ENCODE results near the gene CCDC92B. TPM values are rescaled to one million over a fixed set of nuclear protein-coding genes. Genes with fewer than 3 reads are reported as not detected.
A peak's percentile ranks its signal among the peaks of the same experiment; 100 is the strongest.

CCDC92B gene
- total RNA-seq, 2 donors from 2014 or later, result 0.14 TPM; not detected in 1

GRCh38 chr17:2690165-2691068 is 59.0 kb downstream of the CCDC92B start:
- no peak for DNase-seq (ENCODE audit: low spot score)
- Histone ChIP-seq H3K4me1 (ENCODE audit: control insufficient read depth in 1 of 2, low read depth in 2 of 2) (peaks cover 9 to 20% of the 10 kb centered on the region in 2 donors), H3K27ac (no peak overlapping the region), H3K36me3 (peaks cover 30% of the 10 kb centered on the region), H3K27me3 (replicated peaks; ENCODE audit: insufficient read depth) (no peaks in the 10 kb centered on the region), H3K4me3 (no peak overlapping the region), H3K9me3 (no peaks in the 10 kb centered on the region)
- no peak for ATAC-seq (ENCODE audit: insufficient number of reproducible peaks, low FRiP score, low read depth)
- no peak for TF ChIP-seq CTCF (IDR thresholded peaks at IDR 0.05)

- ATAC-seq (ENCODE audit: insufficient number of reproducible peaks, low FRiP score, low read depth), result no peak
- DNase-seq (ENCODE audit: low spot score), result no peak
- Histone ChIP-seq H3K4me3 (no peak overlapping the region), H3K4me1 (ENCODE audit: control insufficient read depth in 1 of 2, low read depth in 2 of 2) (peaks cover 9 to 20% of the 10 kb centered on the region in 2 donors), H3K36me3 (peaks cover 22% of the 10 kb centered on the region), H3K27me3 (replicated peaks; ENCODE audit: insufficient read depth) (no peaks in the 10 kb centered on the region), H3K27ac (no peak overlapping the region), H3K9me3 (no peaks in the 10 kb centered on the region)
- no peak for TF ChIP-seq CTCF (IDR thresholded peaks at IDR 0.05)
These were observed 59.9 kb downstream of the CCDC92B start for GRCh38 chr17:2689411-2690164.

GRCh38 chr17:2688351-2689342 is 60.8 kb downstream of the CCDC92B start:
- no peaks in the 10 kb centered on the region for H3K27me3 ChIP-seq (replicated peaks; ENCODE audit: insufficient read depth)
- H3K4me1 ChIP-seq (ENCODE audit: control insufficient read depth in 1 of 2, low read depth in 2 of 2), result peaks cover 9 to 20% of the 10 kb centered on the region in 2 donors
- DNase-seq (ENCODE audit: low spot score) (no peak), ATAC-seq (ENCODE audit: insufficient number of reproducible peaks, low FRiP score, low read depth) (no peak)
- peaks cover 17% of the 10 kb centered on the region for H3K36me3 ChIP-seq
- no peak for TF ChIP-seq CTCF (IDR thresholded peaks at IDR 0.05)
- H3K9me3 ChIP-seq, result no peaks in the 10 kb centered on the region
- no peak overlapping the region for H3K27ac ChIP-seq
- H3K4me3 ChIP-seq, result no peak overlapping the region

- Histone ChIP-seq H3K36me3 (peaks cover 14% of the 10 kb centered on the region), H3K4me1 (ENCODE audit: control insufficient read depth in 1 of 2, low read depth in 2 of 2) (peaks cover 9 to 20% of the 10 kb centered on the region in 2 donors), H3K4me3 (no peak overlapping the region), H3K27ac (peak overlapping the region; percentile 40 to 45), H3K9me3 (no peaks in the 10 kb centered on the region), H3K27me3 (replicated peaks; ENCODE audit: insufficient read depth) (no peaks in the 10 kb centered on the region)
- DNase-seq (ENCODE audit: low spot score) (no peak), ATAC-seq (ENCODE audit: insufficient number of reproducible peaks, low FRiP score, low read depth) (no peak)
- no peak for TF ChIP-seq CTCF (IDR thresholded peaks at IDR 0.05)
These were observed 62.4 kb downstream of the CCDC92B start for GRCh38 chr17:2687074-2687418.
